AG04450 (cell line): Measurements from ENCODE around the gene CHDH. TPM values are rescaled to one million over a fixed set of nuclear protein-coding genes. Genes with fewer than 3 reads are reported as not detected.

Source experiments
- CTCF ChIA-PET: fragments of 300-600, 350-600 bp; formaldehyde crosslinking; extraction: SDS; loops from one replicate; lab custom pipeline; 2022; ENCODE audit warnings: antibody characterized with exemption, inconsistent platforms; lab: Charles Lee
- POLR2A ChIA-PET: fragments of 350-600 bp; formaldehyde crosslinking; extraction: SDS; loops from one replicate; lab custom pipeline; 2021; ENCODE audit warnings: antibody characterized with exemption, inconsistent platforms; lab: Yijun Ruan, JAX
- DNase-seq: peaks from one replicate; pipeline ENCODE4 v3.0.0-alpha.2; 2011; ENCODE audit warnings: low read depth, low spot score
- H3K27ac ChIP-seq: one replicate; pipeline ENCODE4 v1.5.1; 2012; ENCODE audit warnings: low read depth, low read length, control low read depth
- H3K27me3 ChIP-seq: one replicate; pipeline ENCODE4 v1.6.0; 2012; ENCODE audit warnings: low read length; ENCODE audit not compliant: control insufficient read depth, insufficient read depth
- H3K4me3 ChIP-seq: 2 replicates; pipeline ENCODE4 v1.5.1; 2011; ENCODE audit warnings: mild to moderate bottlenecking, low read depth, low read length, control low read depth
- H3K9me3 ChIP-seq: 2 replicates; pipeline ENCODE4 v1.5.1; 2012; ENCODE audit warnings: low read length; ENCODE audit not compliant: control insufficient read depth, insufficient read depth
- polyA plus RNA-seq: library from polyadenylated mRNA; depleted of rRNA; stranded (reverse); fragments of >200 nt; gene quantifications from 2 replicates; pipeline ENCODE4 v1.2.3, GENCODE V29; 2011
- TF ChIP-seq, protein P1 (sequence below): IDR thresholded peaks from 2 replicates; pipeline ENCODE4 v1.5.1; 2011; ENCODE audit warnings: low read depth, low read length, control low read depth, inconsistent platforms

Gene CHDH
- polyA plus RNA-seq, 1 experiment = 0.01 TPM

DNA sequence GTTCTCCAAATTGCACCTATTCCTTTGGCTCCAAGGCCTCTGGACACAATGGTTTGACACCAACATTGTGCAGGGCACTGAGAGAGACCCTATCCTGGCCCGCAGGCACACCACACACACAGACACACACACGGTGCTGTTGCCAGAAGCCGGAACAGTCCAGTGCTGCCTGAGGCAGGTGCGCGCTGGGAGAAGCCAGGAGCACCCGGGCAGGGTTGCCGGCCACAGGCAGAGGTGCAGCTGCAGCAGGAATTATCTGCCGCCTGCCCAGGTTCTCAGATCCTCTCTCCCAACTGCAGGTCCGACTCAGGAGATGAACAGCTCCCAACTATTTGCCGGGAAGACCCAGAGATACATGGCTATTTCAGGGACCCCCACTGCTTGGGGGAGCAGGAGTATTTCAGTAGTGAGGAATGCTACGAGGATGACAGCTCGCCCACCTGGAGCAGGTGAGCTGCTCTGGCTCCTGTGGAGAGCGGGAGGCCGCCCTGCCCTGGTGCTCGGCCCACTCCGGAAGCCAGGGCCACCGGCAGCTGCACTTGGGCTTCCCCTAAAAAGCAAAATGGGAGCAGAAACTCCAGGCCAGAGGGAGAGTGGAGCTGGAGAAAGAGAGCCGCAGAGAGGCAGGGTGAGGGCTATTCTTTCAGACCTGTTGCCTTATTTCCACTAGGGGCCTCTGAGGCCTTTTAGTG is 42.9 kb downstream of the CHDH start:
- Histone ChIP-seq H3K9me3 (peaks cover 4% of the 10 kb centered on the region; the same call in 1 of the 2 replicates), H3K27ac (no peak overlapping the region), H3K27me3 (peaks cover 4% of the 10 kb centered on the region), H3K4me3 (no peak overlapping the region)
- CTCF ChIA-PET = no interaction called here
- TF ChIP-seq, protein P1, sequence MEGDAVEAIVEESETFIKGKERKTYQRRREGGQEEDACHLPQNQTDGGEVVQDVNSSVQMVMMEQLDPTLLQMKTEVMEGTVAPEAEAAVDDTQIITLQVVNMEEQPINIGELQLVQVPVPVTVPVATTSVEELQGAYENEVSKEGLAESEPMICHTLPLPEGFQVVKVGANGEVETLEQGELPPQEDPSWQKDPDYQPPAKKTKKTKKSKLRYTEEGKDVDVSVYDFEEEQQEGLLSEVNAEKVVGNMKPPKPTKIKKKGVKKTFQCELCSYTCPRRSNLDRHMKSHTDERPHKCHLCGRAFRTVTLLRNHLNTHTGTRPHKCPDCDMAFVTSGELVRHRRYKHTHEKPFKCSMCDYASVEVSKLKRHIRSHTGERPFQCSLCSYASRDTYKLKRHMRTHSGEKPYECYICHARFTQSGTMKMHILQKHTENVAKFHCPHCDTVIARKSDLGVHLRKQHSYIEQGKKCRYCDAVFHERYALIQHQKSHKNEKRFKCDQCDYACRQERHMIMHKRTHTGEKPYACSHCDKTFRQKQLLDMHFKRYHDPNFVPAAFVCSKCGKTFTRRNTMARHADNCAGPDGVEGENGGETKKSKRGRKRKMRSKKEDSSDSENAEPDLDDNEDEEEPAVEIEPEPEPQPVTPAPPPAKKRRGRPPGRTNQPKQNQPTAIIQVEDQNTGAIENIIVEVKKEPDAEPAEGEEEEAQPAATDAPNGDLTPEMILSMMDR = no peak
- DNase-seq = no peak
- POLR2A ChIA-PET = no interaction called here

DNA sequence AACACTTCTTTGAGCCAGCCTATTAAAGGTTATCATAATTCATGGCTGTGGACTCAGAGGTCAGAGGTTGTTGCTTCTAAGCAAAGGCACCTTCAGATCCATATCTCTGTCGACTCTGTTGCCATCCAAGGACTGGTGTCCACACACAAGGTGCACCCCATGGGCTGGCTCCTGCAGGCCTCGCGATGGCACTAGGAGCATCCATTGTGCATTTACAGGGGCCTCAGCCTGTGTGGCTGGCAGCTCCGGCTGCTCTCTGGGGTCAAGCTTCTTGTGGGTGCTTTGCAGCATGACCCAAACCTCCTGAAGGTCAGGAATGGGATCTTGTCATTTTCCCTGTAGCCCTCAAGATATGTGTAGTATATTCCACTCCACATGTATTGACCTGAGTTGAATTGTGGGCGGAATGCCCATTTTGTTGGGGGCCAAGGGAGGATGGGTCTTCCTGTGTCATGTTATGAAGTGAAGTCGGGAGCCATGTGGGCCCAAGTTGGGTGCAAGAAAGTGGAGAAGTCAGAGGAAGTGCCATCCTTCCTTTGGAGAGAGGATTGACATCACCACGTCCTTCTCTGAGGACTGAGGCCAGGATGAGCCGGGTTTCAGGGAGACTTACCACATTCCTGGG is 43.9 kb downstream of the CHDH start:
- H3K9me3 ChIP-seq = peaks cover 4% of the 10 kb centered on the region; the same call in 1 of the 2 replicates
- no peak overlapping the region for H3K4me3 ChIP-seq
- peaks cover 8% of the 10 kb centered on the region for H3K27me3 ChIP-seq
- CTCF ChIA-PET = no interaction called here
- no peak for DNase-seq
- TF ChIP-seq, protein P1 = no peak
- POLR2A ChIA-PET = no interaction called here
- no peak overlapping the region for H3K27ac ChIP-seq

DNA sequence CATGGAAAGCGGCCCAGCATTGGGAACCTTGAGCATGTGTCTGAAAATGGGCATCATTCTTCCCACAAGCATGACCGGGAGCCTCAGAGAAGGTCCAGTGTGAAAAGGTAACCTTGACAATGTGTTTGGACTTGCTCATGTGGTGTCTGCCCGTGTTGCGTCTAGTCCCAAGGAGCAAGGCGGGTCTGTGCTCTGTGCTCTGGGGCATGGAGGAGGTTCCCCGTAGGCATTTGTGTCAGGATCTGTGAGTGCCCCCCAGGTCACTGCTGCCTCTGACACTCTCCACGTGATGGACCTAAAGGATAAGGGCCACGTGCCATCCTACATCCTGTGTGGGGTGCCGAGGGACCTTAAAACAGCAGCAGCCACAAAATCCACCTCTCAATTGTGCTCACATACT is 44.9 kb downstream of the CHDH start:
- ChIA-PET CTCF (no interaction called here), POLR2A (no interaction called here)

DNA sequence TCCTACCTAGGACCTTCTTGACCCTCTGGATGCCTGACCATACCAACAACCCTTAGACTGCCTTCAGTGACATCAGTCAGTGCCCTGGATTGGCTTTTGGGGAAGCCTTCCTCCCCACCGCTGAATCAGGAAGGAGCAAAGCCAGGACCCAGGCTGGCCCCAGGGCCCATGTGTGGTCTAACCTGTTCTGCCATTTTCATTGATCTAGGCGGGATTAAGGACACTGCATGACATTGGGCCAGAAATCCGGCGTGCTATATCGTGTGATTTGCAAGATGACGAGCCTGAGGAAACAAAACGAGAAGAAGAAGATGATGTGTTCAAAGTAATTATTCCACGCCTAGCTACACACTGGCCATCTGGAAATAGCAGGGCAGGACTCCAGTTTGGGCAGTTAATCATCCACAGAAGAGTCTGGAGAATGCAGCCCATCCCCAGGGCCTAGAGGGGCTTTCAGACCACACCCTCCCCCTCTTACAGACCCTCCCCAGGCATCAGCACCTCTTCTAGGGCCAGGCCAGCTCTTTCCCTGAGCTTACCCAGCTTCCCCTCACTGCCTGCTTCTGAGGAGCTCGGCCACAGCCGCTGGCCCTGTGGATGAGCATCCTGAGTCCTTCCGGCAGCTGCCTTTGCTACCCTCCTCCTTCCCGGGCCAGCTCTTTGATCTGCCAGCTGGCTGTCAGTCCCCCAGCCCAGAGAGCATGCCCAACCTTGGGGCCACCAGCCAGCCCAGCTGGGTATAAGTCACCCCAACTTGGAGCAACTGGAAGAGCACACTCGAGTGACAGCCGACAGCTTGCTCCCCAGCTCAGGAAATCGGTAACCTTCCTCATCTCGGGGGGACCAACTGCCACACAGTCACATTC is 45.9 kb downstream of the CHDH start:
- no peak overlapping the region for H3K4me3 ChIP-seq
- peaks cover 11% of the 10 kb centered on the region for H3K27me3 ChIP-seq
- H3K9me3 ChIP-seq = peaks cover 4% of the 10 kb centered on the region; the same call in 1 of the 2 replicates
- POLR2A ChIA-PET = no interaction called here
- TF ChIP-seq, protein P1 = no peak
- H3K27ac ChIP-seq = no peak overlapping the region
- CTCF ChIA-PET = no interaction called here
- no peak for DNase-seq

More for the DNA sequence above, 44.9 kb downstream of the CHDH start:
- Histone ChIP-seq H3K4me3 (no peak overlapping the region), H3K27me3 (peaks cover 11% of the 10 kb centered on the region), H3K27ac (no peak overlapping the region), H3K9me3 (peaks cover 4% of the 10 kb centered on the region; the same call in 1 of the 2 replicates)
- no peak for DNase-seq
- TF ChIP-seq, protein P1 = no peak
